GM18870 (cell line): ENCODE data around the gene ZNF511.

ENCODE experiments used
- ATAC-seq: cut with Tn5 transposase; IDR thresholded peaks from one replicate; pipeline ENCODE4 v1.9.1; 2021; ENCODE audit warnings: moderate library complexity; ENCODE audit not compliant: unreplicated experiment

The ZNF511 gene

GRCh38 chr10:133350950-133351329 is 42.2 kb downstream of the ZNF511 start:
- no peak for ATAC-seq

GRCh38 chr10:133351408-133352318 is 42.9 kb downstream of the ZNF511 start:
- ATAC-seq: no peak

GRCh38 chr10:133353202-133353959 is 44.7 kb downstream of the ZNF511 start:
- no peak for ATAC-seq

DNA sequence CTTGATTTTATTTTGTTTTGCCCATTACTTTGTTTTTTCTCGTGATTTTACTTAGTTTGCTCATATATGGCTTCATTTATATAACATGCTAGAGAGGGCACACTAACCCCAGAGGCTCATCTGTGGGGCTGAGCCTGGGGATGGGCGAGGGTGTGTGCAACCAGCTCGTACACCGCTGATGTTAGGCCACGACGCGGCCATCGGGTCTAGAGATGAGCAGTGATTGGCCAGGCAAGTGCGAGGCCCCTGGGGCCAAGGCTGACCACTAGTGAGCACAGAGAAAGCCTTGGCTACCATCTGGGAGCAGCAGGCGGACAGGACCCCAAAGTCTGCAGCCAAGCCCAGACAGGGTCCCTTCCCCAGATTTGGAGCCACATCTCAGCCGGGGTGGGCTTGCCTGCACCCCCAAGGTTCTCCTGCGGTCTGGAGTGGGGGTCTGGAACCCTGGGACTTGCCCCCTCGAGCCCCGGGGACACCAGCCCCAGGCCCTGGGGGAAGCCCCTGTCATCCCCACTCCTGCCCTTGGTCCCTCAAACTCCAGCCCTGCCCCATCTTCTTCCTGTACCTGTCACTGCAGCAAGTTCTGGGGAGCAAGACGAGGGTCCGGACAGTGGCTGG is 45.4 kb downstream of the ZNF511 start:
- no peak for ATAC-seq

DNA sequence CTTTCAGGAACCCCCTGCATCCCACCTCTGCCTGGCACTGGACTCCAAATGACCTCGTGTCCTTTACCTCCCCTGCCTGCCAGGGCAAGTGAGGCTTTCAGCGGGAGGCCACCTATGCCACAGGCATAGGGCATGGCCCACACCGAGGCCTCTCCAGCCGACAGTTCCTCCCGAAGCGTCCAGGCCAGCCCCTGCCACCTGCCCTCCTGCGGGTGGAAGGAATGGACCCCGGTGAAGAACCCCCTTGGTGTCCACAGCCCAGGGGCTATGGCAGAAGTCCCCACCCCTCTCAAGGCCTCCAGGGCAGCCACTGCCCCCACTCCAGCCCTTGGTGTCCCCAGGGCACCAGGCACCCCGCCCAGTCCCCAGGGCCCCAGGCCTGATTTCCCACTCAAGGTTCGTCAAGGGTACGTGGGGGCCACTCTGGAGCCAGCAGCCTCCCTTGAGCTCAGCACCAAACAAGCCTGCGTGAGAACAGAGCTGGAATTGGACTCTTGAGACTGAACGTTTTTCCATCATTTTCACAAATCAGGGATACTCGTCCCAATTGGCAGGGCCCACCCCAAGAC is 46.0 kb downstream of the ZNF511 start:
- ATAC-seq: no peak

GRCh38 chr10:133355266-133355665 is 46.6 kb downstream of the ZNF511 start:
- no peak for ATAC-seq

GRCh38 chr10:133355991-133356390 is 47.3 kb downstream of the ZNF511 start:
- ATAC-seq: no peak

GRCh38 chr10:133356549-133357284 is 48.0 kb downstream of the ZNF511 start:
- no peak for ATAC-seq

- ATAC-seq: peak; percentile 51
These were observed 48.8 kb downstream of the ZNF511 start, which contains the start of gene FUOM for GRCh38 chr10:133357285-133358161. Gene FUOM (minus strand): TSS chr10:133358019. CDS start chr10:133358007, 12 bp downstream.

DNA sequence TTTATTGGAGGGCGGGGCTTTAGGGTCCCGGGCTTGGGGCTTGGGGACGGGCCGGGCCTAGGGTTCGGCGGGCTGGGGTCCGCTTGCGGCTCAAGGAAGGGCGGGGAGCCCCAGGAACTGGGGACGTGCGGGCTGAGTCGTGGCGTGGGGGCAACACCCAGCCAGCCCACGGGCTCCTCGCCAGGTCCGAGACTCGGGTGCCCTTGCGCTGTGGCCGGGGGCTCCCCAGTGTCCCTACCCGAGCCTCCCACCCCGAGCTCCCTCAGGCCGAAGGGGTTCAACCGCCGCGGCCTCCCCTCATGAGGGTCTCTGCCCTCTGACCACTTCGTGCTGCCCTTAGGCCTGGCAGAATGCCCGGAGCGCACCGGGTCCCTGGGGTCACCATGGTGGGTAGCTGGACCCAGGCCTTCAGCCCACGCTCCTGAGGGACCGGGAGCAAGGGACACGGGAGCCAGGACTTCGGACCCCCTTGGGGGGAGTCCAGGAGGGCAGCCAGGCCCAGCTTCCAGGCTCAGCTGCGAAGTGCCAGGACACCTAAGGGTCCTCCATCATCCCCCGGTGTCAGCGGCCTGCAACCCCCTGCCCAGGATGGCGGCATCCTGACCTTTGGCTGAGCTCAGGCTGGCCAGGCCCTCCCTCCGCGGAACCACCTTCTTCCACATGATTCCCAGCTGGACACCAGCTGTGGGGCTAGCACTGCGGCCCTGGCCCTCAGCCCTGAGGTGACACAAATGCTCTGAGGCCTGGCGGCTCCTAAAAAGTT is 49.6 kb downstream of the ZNF511 start:
- ATAC-seq: no peak

- no peak for ATAC-seq
These were observed 50.2 kb downstream of the ZNF511 start for GRCh38 chr10:133358925-133359310.

DNA sequence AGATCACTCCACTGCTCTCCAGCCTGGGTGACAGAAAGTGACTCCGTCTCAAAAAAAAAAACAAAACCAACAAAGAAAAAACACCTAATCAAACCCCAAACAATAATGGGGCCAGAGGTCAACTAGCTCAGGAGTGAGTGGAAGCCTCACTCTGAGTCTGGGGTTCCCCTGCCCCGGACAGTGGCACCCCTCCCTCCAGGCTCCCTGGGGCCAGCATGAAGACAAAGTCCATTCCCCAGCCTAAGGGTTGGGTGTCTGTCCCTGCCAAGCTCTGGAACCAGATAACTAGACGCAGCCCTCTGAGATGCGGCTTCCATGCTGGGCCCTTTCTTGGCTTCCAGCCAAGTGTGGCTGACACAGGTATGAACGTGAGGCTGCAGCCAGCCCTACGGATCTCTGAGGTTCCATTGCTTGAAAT is 50.8 kb downstream of the ZNF511 start:
- no peak for ATAC-seq

DNA sequence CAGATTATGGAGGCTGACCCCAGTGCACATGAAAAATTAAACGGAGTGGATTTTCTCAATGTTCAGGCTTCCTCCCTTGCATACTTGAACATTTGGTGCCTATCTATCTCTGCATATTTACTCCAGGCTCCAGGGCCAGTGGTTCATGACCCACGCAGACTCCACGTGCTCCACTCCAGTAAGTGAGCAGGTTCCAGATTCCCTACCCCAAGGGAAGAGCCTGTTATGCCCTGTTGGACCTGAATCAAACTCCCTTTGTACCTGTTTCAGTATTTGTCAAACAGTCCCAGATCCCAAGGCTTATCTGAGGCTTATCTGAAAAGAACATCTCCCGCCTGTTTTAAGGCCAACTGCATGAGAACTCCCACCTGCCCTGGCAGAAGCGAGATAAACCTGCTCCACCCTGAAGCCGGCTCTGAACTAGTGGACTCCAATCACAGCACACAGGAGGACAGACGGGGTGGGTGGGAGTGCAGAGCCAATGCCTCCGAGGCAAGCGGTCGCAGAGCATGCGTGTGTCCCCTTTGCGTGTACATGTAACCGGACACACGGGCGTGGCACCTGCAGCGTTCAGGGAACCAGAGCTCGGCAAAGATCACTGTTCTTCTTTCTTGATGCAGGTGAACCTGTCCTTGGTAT is 51.4 kb downstream of the ZNF511 start:
- no peak for ATAC-seq

- ATAC-seq: no peak
These were observed 52.5 kb downstream of the ZNF511 start for GRCh38 chr10:133361227-133361626.

DNA sequence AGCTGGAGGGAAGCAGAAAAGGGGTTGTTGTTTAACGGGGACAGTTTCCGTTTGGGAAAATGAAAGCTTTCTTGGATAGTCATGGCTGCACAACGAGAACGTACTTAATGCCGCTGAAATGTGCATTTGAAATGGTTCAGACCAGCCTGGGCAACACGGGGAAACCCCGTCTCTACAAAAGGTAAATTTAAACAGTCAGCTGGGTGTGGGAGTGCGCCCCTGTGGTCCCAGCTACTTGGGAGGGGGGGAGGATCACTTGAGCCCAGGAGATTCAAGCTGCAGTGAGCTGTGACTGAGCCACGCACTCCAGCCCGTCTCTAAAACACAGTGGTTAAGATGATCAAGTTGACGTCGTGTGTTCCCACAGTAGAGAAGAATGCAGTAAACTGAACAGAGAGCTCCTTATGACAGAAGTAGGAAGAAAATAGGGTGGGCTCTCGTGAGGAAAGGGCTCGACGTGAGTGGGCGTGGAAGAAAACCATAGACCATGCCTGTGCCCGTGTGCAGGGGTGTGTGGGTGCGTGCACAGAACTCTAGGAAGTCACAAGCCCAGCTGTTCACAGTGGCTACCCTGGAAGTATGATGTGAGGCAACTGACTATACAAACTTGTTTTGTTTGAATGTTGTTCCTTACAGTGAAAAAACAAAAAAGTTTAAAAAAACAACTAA is 53.2 kb downstream of the ZNF511 start:
- ATAC-seq: no peak
